Thyroid gland (tissue), 4 donors: Measurements from ENCODE around the gene DIPK1C.

ENCODE experiments used
- POLR2A ChIP-seq, 2 donors: fragments of 450-650 bp; IDR thresholded peaks; one replicate each; pipeline ENCODE4 v1.6.1; 2017; ENCODE audit warnings: antibody characterized with exemption in 2 of 2, mild to moderate bottlenecking in 2 of 2, moderate library complexity in 1 of 2
- TF ChIP-seq, protein P1 (sequence below), 6 experiments: fragments of 200-600 bp in 3 of 6; fragments of 450-650 bp in 3 of 6; sonication (generic) in 3 of 6; IDR thresholded peaks; one replicate each; pipeline ENCODE4 v1.5.1; 2016 to 2019; ENCODE audit warnings: antibody characterized with exemption in 6 of 6, mild to moderate bottlenecking in 2 of 6, inconsistent platforms in 1 of 6, moderate library complexity in 1 of 6

DNA sequence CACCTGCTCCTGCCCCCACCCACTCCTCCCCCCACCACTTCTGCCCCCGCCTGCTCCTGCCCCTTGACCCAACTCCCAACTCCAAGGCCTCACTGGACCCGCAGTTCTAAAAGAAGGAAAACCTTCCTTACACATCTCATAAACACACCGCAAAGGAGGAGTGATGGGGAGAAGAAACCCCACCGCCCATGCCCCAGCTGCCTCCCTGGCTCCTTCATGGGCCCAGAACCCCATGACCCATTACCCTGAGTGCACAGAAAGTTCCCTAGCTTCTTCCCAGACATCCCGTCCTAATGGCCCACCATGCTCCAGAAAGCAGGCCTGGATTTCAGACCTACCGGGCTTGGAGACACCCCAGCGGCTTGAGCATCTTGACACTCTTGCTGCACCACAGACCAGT, 21.2 kb upstream of the DIPK1C start:
- TF ChIP-seq, protein P1, sequence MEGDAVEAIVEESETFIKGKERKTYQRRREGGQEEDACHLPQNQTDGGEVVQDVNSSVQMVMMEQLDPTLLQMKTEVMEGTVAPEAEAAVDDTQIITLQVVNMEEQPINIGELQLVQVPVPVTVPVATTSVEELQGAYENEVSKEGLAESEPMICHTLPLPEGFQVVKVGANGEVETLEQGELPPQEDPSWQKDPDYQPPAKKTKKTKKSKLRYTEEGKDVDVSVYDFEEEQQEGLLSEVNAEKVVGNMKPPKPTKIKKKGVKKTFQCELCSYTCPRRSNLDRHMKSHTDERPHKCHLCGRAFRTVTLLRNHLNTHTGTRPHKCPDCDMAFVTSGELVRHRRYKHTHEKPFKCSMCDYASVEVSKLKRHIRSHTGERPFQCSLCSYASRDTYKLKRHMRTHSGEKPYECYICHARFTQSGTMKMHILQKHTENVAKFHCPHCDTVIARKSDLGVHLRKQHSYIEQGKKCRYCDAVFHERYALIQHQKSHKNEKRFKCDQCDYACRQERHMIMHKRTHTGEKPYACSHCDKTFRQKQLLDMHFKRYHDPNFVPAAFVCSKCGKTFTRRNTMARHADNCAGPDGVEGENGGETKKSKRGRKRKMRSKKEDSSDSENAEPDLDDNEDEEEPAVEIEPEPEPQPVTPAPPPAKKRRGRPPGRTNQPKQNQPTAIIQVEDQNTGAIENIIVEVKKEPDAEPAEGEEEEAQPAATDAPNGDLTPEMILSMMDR (IDR thresholded peaks at IDR 0.05) = no peak
- TF ChIP-seq POLR2A (IDR thresholded peaks at IDR 0.05) = no peak
